Measurements from ENCODE around the gene PPFIA3. TPM values are rescaled to one million over a fixed set of nuclear protein-coding genes. Genes with fewer than 3 reads are reported as not detected.

Gene PPFIA3
- total RNA-seq, 1 experiment from 2014 or later = 33.6 TPM

DNA sequence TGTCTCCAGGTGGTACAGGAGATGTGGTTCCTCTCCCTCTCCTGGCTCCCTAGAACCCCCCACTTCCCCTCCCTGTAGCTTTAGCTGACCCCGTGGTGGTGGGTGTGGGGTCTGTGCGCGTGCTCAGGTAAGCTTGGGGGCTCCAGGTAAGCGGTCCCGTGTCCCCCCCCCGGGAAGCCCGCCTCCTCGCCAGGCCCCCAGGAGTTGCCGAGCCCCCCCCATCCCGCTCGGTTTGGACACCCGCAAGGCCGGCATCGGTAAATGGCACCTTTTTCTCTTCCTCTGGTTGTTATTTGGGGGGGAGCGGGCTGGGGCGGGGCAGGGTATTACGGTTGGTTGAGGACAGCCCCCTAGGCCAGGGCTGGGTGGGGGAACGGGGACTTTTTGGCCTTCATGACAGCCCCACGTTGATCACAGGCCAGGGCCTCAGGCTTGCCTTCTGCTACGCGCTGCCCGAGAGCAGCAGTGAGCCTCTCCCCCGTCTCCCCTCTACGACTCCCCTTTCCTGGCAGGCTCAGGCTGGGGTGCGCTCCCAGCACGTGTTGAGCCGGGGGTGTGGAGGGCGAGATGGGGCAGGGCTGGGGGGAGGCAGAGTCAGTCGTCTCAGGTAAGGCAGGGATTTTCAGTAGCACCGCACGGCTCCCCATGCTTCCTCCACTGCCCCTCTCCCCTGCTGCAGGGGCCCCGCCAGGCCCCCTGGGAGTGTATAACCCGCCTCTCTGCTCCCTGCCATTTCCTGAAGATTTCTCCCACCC is 15.8 kb upstream of the PPFIA3 start:
- peaks cover 25% of the 10 kb centered on the region for H3K4me1 ChIP-seq (ENCODE audit: insufficient read depth, low read length, poor library complexity, severe bottlenecking)
- H3K9me3 ChIP-seq (ENCODE audit: low read depth, low read length, poor library complexity, severe bottlenecking) = no peaks in the 10 kb centered on the region
- no peaks in the 10 kb centered on the region for H3K27me3 ChIP-seq (replicated peaks; ENCODE audit: insufficient read depth, low read depth, low read length, poor library complexity)
- peak overlapping the region; percentile 71 for H3K27ac ChIP-seq (ENCODE audit: low read depth, low read length, poor library complexity, severe bottlenecking)
- peaks cover 94% of the 10 kb centered on the region for H3K36me3 ChIP-seq (ENCODE audit: insufficient read depth, low read length, poor library complexity, severe bottlenecking)
- TF ChIP-seq, protein P1, sequence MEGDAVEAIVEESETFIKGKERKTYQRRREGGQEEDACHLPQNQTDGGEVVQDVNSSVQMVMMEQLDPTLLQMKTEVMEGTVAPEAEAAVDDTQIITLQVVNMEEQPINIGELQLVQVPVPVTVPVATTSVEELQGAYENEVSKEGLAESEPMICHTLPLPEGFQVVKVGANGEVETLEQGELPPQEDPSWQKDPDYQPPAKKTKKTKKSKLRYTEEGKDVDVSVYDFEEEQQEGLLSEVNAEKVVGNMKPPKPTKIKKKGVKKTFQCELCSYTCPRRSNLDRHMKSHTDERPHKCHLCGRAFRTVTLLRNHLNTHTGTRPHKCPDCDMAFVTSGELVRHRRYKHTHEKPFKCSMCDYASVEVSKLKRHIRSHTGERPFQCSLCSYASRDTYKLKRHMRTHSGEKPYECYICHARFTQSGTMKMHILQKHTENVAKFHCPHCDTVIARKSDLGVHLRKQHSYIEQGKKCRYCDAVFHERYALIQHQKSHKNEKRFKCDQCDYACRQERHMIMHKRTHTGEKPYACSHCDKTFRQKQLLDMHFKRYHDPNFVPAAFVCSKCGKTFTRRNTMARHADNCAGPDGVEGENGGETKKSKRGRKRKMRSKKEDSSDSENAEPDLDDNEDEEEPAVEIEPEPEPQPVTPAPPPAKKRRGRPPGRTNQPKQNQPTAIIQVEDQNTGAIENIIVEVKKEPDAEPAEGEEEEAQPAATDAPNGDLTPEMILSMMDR (conservative IDR thresholded peaks at IDR 0.05; ENCODE audit: low read depth, low read length) = no peak
- TF ChIP-seq EZH2 (IDR thresholded peaks at IDR 0.05; ENCODE audit: borderline replicate concordance, low read depth, low read length, poor library complexity, severe bottlenecking) = no peak
- POLR2A ChIA-PET (ENCODE audit: low non-redundant PET) = no interaction called here
- intact Hi-C loops (cut with micrococcal nuclease; ENCODE audit: unreplicated experiment) = no loop called here
- CTCF ChIA-PET = no interaction called here
- no TSS peak for BruUV-seq (replicated peaks)
- no peak for DNase-seq (ENCODE audit: low spot score)
- H3K4me3 ChIP-seq (ENCODE audit: low read depth, low read length, poor library complexity, severe bottlenecking) = no peak overlapping the region

DNA sequence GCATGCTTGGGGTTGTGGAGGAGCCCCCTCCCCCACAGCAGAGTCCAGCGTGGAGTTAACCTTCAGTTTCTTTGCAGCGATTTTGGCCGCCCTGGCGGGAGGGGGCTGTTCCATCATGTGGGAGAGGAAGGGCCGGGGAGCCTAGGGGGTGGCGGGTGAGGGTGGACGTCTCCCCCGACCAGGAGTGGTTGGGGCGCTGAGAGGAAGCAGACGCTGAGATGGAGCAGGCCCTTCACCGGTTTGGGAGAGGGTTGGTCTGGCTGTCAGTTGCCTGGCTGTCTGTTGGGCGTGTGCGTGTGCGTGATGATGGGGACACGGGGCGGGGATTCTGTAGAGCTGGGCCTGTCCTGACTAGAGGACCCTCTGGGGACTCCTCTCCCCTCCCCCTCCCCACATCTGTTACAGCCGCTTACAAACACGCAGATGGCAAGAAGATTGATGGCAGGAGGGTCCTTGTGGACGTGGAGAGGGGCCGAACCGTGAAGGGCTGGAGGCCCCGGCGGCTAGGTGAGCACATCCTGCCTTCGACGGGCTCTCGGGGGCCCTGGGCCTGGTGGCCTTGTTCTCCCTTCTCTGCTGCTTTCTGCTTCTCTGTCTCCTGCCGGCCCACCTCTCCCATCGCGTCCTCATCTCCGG is 15.0 kb upstream of the PPFIA3 start:
- ChIA-PET POLR2A (ENCODE audit: low non-redundant PET) (no interaction called here), CTCF (interaction anchor here (0.6 kb wide), 1 partner anchor 100 kb away, joined by 10 read pairs; no protein-coding TSS in a partner anchor)

DNA sequence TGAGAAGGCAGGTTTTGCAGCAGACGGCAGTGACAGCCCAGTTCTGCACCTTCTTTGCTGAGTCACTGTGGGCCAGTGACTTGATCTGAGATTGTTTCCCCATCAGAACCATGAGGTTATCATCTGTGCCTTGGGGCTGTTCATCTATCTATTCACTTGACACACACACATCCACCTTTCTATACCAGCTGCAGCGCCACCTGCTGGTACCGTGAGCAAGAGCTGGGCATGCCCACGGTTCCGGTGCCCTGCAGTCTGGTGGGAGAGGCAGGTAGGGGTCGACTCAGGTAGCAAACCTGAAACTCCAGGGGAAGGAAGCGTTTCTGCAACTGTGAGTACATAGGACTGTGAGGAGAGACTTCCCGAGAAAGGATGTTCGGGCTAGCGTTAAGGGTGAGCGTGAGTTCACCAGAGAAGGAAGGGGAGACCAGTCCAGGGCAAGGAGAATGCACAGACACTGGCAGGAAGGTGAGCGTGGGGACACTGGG is 12.7 kb upstream of the PPFIA3 start:
- peaks cover 25% of the 10 kb centered on the region for H3K4me1 ChIP-seq (ENCODE audit: insufficient read depth, low read length, poor library complexity, severe bottlenecking)
- no TSS peak for BruUV-seq (replicated peaks)
- H3K4me3 ChIP-seq (ENCODE audit: low read depth, low read length, poor library complexity, severe bottlenecking) = no peak overlapping the region
- peak; percentile 78 for DNase-seq (ENCODE audit: low spot score)
- H3K36me3 ChIP-seq (ENCODE audit: insufficient read depth, low read length, poor library complexity, severe bottlenecking) = peaks cover 79% of the 10 kb centered on the region
- no peak for TF ChIP-seq EZH2 (IDR thresholded peaks at IDR 0.05; ENCODE audit: borderline replicate concordance, low read depth, low read length, poor library complexity, severe bottlenecking)
- TF ChIP-seq, protein P1 (conservative IDR thresholded peaks at IDR 0.05; ENCODE audit: low read depth, low read length) = peak; percentile 96
- H3K27ac ChIP-seq (ENCODE audit: low read depth, low read length, poor library complexity, severe bottlenecking) = no peak overlapping the region
- no peaks in the 10 kb centered on the region for H3K9me3 ChIP-seq (ENCODE audit: low read depth, low read length, poor library complexity, severe bottlenecking)
- ChIA-PET POLR2A (ENCODE audit: low non-redundant PET) (interaction anchor here (0.6 kb wide), 1 partner anchor 305 kb away, joined by 4 read pairs; no protein-coding TSS in a partner anchor), CTCF (interaction anchor here (0.6 to 1.9 kb wide), 4 partner anchors 8 to 409 kb away, joined by 3 to 21 read pairs (median 8); no protein-coding TSS in a partner anchor)
- intact Hi-C loops (cut with micrococcal nuclease; ENCODE audit: unreplicated experiment) = no loop called here
- H3K27me3 ChIP-seq (replicated peaks; ENCODE audit: insufficient read depth, low read depth, low read length, poor library complexity) = no peaks in the 10 kb centered on the region

More for the DNA sequence above, 15.0 kb upstream of the PPFIA3 start:
- no peak for DNase-seq (ENCODE audit: low spot score)
- Histone ChIP-seq H3K9me3 (ENCODE audit: low read depth, low read length, poor library complexity, severe bottlenecking) (no peaks in the 10 kb centered on the region), H3K27me3 (replicated peaks; ENCODE audit: insufficient read depth, low read depth, low read length, poor library complexity) (no peaks in the 10 kb centered on the region), H3K4me1 (ENCODE audit: insufficient read depth, low read length, poor library complexity, severe bottlenecking) (peaks cover 25% of the 10 kb centered on the region), H3K27ac (ENCODE audit: low read depth, low read length, poor library complexity, severe bottlenecking) (peak overlapping the region; percentile 71), H3K4me3 (ENCODE audit: low read depth, low read length, poor library complexity, severe bottlenecking) (no peak overlapping the region), H3K36me3 (ENCODE audit: insufficient read depth, low read length, poor library complexity, severe bottlenecking) (peaks cover 94% of the 10 kb centered on the region)
- intact Hi-C loops (cut with micrococcal nuclease; ENCODE audit: unreplicated experiment) = no loop called here
- TF ChIP-seq, protein P1 (conservative IDR thresholded peaks at IDR 0.05; ENCODE audit: low read depth, low read length) = no peak
- TF ChIP-seq EZH2 (IDR thresholded peaks at IDR 0.05; ENCODE audit: borderline replicate concordance, low read depth, low read length, poor library complexity, severe bottlenecking) = no peak
- no TSS peak for BruUV-seq (replicated peaks)
